NB4 (cell line): Measurements from ENCODE around the gene MICAL3.
"Not testable (repeated sequence)": the region's sequence is repeated elsewhere in the genome, so short reads cannot be mapped to it uniquely, and the experiment has no call there.

Experiments used
- DNase-seq: peaks from one replicate; pipeline ENCODE4 v3.0.0; 2010; ENCODE audit warnings: low read depth
- H3K4me3 ChIP-seq: one replicate; pipeline ENCODE4 v1.5.1; 2011; ENCODE audit warnings: mild to moderate bottlenecking, low read depth, low read length, moderate library complexity
- CTCF ChIP-seq: IDR thresholded peaks from one replicate; pipeline ENCODE4 v1.5.1; 2012; ENCODE audit warnings: low read depth, low read length
- MAX ChIP-seq: IDR thresholded peaks from 2 replicates; pipeline ENCODE4 v1.6.1; 2011; ENCODE audit warnings: low read depth, low read length
- MYC ChIP-seq: IDR thresholded peaks from 2 replicates; pipeline ENCODE4 v1.6.1; 2011; ENCODE audit warnings: low read depth, low read length
- POLR2A ChIP-seq: IDR thresholded peaks from 2 replicates; pipeline ENCODE4 v1.6.1; 2011; ENCODE audit warnings: mild to moderate bottlenecking; ENCODE audit not compliant: insufficient read length; ENCODE audit errors: extremely low read depth

The MICAL3 gene

GRCh38 chr22:17939011-17939410, 85.3 kb downstream of the MICAL3 start:
- TF ChIP-seq MYC (no peak), CTCF (no peak), MAX (no peak), POLR2A (no peak)
- no peak for DNase-seq
- no peak overlapping the region for H3K4me3 ChIP-seq

GRCh38 chr22:17938484-17938924, 85.9 kb downstream of the MICAL3 start:
- no peak overlapping the region for H3K4me3 ChIP-seq
- TF ChIP-seq MAX (no peak), MYC (no peak)
- DNase-seq, result no peak

GRCh38 chr22:17932457-17932856, 91.9 kb downstream of the MICAL3 start:
- not testable (repeated sequence) for DNase-seq, H3K4me3 ChIP-seq

- TF ChIP-seq CTCF, result no peak
- no peak for TF ChIP-seq MAX
- no peak for TF ChIP-seq POLR2A
- TF ChIP-seq MYC, result no peak
- H3K4me3 ChIP-seq, result no peak overlapping the region
- no peak for DNase-seq
These were observed 92.9 kb downstream of the MICAL3 start for GRCh38 chr22:17931400-17931825.

GRCh38 chr22:17930455-17931313, 93.7 kb downstream of the MICAL3 start:
- H3K4me3 ChIP-seq, result no peak overlapping the region
- no peak for DNase-seq
- no peak for TF ChIP-seq POLR2A
- TF ChIP-seq MYC, result no peak
- no peak for TF ChIP-seq CTCF
- no peak for TF ChIP-seq MAX

- no peak for DNase-seq
- TF ChIP-seq MAX (no peak), POLR2A (no peak), MYC (no peak), CTCF (no peak)
- H3K4me3 ChIP-seq, result no peak overlapping the region
These were observed 94.5 kb downstream of the MICAL3 start for GRCh38 chr22:17929909-17930308.

- no peak for DNase-seq
- TF ChIP-seq POLR2A (no peak), MYC (no peak), MAX (no peak)
- no peak overlapping the region for H3K4me3 ChIP-seq
These were observed 96.0 kb downstream of the MICAL3 start for GRCh38 chr22:17928391-17928790.
